ENCODE measurements around the gene VANGL2.

VANGL2 gene

GRCh38 chr1:160406131-160406968 lies 6.0 kb downstream of the VANGL2 start:
- DNase-seq: no peak

DNA sequence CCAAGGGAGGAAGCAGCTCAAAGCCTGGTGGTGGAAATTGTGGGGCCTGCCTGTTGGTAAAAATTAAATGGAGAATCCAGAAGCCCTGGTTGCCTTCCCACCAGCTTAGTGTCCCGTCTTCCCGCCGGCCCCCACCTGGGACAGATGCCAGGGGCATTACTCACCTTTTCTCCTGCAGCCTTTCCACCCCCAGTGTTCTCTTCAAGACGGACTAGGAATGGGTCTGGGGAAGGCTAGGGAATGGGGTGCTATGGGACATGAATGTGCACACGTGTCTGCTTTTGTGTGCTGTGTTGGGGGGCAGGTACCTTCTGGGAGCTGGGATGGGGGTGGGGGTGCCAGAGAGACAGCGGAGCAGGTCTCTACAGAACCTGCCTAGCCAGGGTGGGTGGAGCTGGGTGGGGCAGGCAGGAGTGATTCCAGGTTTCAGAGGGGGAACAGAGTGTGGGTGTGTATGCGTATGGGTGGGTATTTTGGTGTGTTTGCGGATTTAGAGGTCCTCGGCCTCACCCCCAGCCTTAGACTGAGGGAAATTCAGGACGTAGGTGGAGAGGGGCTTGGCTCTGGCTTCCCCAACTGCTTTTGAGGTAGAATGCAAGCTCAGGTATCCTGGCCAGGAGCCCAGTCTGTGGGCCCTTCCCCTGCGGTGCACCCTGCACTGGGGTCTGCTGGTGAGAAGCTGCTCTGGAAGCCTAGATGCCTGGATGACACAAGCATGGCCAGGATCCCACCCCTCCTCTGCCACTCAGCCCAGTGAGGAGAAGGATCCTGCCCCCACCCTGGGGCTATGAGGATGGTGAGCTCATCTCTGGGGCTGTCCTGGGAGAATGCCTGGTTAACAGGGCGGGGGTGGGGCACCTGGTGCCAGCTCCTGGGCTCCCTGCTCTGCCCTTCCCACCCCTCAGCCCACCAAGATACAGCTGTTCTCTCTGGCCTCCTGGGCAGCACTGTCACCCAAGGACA lies 7.8 kb downstream of the VANGL2 start:
- DNase-seq: no peak

DNA sequence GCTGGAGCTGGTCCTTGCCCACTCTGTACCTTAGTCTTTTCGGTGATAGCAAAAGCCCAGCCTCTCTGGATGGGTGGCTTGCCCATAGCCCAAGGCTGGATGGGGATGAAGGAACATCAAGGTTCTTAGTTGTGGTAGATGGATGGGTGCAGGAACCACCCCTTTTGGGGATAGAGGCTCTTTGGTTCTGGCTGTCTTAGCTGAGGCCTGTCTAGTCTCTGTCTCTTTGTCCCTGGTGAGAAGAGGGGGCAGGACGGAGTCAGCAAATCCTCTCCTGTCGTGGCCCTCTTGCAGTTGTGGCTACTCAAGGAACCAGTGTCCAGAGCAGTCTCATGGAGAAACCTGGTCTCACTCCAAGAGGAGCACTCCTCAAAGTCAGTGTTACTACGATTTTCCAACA lies 8.5 kb downstream of the VANGL2 start:
- DNase-seq: no peak

- no peak for DNase-seq
Observed at GRCh38 chr1:160409486-160409885, 9.1 kb downstream of the VANGL2 start.

GRCh38 chr1:160410406-160411005 lies 10.1 kb downstream of the VANGL2 start:
- no peak for DNase-seq

- no peak for DNase-seq
Observed at GRCh38 chr1:160411271-160412027, 11.1 kb downstream of the VANGL2 start.

GRCh38 chr1:160412028-160412362 lies 11.6 kb downstream of the VANGL2 start:
- DNase-seq: no peak

DNA sequence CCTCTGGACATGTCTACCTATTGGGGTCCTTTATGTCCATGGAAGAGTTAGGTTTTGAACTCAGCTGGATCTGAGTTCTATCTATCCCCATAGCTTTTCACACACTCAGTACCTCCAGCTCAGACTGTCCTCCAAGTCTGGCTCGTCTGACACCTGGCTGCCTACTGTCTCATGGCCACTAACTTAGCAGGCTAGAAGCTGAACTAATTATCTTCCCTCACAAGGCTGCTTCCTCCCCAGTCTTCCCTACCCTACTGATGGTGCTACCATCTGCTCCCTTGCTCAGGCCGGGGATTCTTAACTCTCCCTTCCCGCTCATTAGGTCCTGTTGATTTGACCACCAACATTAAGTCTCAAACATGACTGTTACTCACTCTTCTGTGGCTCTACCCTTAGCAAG lies 13.4 kb downstream of the VANGL2 start:
- no peak for DNase-seq

- no peak for DNase-seq
Observed at GRCh38 chr1:160414881-160415280, 14.5 kb downstream of the VANGL2 start.

GRCh38 chr1:160415696-160416290 lies 15.4 kb downstream of the VANGL2 start:
- no peak for DNase-seq

- no peak for DNase-seq
Observed at GRCh38 chr1:160416369-160416768, 16.0 kb downstream of the VANGL2 start.

GRCh38 chr1:160418483-160418882 lies 18.1 kb downstream of the VANGL2 start:
- DNase-seq: no peak

- DNase-seq: no peak
Observed at GRCh38 chr1:160419150-160419837, 18.9 kb downstream of the VANGL2 start.

DNA sequence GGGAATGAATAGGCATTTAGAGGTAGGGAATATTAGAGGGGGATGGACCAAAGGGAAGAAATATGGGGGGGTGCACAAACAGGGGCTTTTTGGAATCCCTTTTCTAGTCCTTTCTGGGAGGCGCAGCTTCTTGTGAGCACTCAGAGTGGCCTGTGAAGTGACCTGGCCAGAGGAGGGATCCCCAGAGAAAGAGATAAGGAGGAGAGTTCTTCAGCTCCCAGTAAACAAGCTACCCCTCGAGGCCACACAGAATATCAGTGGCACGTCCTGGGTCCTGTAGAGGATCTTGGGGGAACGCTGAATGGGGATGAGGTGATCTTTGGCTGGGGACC lies 19.4 kb downstream of the VANGL2 start:
- DNase-seq: no peak

DNA sequence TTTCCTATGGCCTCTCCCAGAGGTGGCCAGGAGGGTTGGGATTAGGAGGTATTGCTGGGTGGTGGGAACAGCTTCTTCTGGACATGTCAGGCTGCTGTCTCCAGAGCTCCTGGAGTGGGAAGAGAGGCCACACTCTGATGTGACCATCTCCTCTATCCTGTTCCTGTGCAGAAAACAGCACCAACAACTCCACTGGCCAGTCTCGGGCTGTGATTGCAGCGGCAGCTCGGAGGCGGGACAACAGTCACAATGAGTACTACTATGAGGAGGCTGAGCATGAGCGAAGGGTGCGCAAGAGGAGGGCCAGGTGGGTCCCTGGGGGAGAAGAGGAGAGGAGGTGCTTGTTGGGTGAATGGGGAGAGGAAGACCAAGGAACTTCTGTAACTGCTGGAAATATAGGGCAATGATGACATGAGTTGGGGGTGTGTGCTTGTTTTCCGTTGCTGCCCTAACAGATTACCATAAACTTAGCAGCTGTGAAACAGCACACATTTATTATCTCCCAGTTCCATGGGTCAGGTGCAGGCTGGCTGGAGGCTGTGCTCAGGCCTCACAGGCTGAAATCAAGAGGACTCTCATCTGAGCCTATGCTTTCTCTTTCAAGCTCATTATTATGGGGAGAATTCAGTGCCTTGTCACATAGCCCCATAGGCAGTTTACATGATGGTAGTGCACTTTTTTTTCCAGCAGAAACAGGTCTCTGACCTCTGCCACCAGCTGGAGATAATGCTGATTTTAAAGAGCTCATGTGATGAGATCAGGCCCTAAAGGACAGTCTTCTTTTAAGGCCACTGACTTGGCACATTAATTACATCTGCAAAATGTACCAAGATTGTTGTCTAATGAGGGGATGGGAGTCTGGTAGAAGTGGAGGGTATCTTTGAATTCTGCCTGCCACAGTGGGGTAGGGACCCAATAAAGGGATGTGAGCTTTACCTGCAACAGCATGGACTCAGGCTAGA lies 20.8 kb downstream of the VANGL2 start:
- DNase-seq: no peak

- no peak for DNase-seq
Observed at GRCh38 chr1:160421881-160422280, 21.5 kb downstream of the VANGL2 start.

GRCh38 chr1:160423966-160424365 lies 23.6 kb downstream of the VANGL2 start:
- no peak for DNase-seq

DNA sequence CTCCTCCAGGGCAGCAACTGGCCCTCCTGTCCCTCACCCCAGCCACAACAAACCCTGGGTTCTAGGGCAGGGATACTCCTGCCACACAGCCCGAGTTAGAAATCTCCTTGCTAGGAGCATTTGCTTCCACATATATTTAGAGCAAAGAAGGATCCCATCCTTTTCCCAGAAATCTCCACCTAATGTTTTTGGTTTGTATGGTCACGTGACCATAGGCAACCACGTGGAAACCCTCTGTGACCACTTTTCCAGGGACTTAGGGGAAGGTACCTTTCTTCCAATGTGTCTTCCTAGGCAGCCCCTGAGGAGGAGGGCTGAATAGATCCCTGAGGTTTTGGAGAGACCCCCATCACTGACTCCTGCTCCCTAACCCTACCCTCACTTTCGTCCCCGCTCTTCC lies 25.5 kb downstream of the VANGL2 start:
- no peak for DNase-seq

DNA sequence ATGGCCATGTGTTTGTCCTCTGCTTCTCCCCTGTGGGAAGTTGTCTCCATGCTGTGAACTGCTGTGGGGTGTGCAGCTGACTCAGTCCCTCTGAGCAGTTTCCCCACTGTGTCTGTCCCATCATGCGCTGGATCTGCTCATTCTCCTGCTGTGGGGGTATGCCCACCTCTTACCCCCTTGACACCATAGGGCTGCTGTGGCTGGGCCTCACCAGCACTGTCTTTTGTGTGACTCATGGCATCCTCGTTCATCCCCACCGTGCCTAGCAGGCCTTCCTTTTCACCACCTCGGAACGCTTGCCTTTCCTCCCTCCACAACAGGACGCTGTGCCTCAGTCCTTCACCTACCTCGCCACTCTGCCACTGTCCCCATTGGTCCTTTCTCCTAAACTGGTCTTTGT lies 27.3 kb downstream of the VANGL2 start:
- DNase-seq: no peak

- no peak for DNase-seq
Observed at GRCh38 chr1:160428053-160428452, 27.7 kb downstream of the VANGL2 start.

- DNase-seq: no peak
Observed at GRCh38 chr1:160428655-160429054, 28.3 kb downstream of the VANGL2 start.
